ENCODE measurements around the gene SBF2.
"Not testable (repeated sequence)": the region's sequence is repeated elsewhere in the genome, so short reads cannot be mapped to it uniquely, and the experiment has no call there.

Gene SBF2

DNA sequence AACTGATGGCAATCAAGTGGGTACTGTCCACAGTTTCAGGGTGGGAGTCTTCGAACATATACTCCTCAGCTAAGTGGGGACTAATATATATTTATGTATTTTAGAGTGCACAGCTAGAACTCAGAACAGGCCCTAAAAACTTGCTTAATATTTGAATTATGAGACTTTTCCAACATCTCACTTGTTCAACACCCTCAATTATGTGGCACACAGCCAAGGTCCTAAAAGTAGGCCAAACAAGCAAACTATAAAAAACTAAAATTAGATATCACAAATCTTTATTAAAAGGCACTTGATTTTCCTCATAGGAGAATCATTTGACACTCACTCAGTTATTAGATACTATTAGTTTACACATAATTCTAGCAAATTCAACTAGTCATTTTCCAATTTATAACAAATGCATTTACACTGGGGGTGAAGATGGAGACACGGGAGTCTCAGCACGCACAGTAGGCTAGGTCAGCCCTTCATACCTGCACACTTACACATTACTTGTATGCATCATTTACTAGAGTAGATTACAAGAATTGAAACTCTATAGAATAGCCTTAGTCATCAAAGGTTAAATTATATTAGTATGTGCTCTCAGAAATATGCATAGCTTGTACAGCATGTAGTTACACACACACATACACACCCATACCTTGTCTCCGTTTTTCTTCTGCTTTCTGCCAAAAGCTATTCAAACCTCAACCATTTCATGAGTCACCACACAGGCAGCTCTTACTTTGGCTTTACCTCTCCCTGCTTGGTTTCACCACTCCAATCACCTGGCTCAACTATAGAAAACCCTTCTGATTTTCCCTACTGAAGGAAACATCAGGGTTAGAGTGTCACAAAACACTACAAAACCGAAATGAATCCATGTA lies 171.5 kb downstream of the SBF2 start:
- no peak for DNase-seq

DNA sequence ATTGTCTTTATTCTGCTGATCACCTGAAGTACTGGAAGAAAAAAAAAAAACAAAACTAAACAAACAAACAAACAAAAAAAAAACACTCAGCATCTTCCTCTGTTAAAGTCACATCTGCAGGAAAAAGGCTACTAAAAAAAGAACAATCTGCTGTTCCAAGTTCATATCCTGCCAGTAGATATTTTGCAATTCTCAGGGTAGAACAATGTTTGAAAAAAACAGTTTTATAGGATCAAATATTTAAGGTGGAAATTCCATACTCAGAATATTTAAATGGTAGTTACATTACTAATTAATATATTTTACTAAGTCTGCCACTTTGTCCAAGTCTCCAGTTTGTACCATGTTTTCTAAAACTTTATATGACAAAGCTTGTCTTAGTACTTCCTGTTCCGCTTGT lies 175.2 kb downstream of the SBF2 start:
- DNase-seq: no peak

DNA sequence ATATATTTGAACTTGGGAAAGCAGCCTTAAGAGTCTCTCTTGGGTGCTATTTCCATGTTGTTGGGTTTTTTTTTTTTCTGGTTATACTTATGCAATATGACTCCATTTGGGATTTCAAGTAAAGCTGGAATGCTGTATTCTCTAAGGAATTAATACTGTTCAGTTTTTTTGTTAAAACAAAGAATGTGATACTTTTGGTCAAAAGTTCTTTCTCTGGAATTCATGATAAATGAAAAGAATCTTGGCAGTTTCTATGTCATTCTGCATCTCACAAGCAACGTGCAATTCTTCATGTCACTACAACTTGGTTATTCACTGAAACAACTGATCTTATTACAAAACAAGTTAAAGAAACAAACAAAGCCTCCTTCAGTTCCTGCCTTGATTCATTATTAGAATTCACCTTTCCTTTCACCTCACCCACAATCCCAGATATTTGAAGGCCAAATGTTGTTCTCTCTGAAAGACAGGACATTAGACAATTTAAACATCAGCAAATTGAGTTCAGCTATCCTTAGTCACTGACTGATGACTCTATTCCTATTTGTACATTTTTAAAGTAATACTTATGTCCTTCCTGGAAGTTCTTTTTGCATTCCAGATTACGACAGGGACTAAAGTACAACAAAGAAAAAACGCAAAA lies 176.2 kb downstream of the SBF2 start:
- no peak for DNase-seq

DNA sequence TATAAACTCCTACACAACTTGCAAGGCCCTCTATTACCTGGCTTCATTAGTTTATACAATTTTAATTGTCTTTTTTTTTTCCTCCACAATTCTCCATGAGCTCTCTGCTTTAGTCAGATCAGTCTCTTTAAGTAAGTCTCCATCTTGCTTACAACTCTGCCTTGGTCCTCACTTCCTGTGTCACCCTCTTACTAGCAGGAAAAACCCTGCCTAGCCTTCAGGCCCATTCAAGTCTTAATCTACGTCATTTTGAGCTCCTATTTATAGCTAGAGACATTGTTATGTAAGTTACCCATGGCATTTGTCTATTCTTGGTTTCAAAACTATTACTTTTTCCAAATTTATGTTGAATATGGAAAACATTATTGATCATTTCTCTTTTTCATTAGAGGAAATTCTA lies 177.4 kb downstream of the SBF2 start:
- no peak for DNase-seq

DNA sequence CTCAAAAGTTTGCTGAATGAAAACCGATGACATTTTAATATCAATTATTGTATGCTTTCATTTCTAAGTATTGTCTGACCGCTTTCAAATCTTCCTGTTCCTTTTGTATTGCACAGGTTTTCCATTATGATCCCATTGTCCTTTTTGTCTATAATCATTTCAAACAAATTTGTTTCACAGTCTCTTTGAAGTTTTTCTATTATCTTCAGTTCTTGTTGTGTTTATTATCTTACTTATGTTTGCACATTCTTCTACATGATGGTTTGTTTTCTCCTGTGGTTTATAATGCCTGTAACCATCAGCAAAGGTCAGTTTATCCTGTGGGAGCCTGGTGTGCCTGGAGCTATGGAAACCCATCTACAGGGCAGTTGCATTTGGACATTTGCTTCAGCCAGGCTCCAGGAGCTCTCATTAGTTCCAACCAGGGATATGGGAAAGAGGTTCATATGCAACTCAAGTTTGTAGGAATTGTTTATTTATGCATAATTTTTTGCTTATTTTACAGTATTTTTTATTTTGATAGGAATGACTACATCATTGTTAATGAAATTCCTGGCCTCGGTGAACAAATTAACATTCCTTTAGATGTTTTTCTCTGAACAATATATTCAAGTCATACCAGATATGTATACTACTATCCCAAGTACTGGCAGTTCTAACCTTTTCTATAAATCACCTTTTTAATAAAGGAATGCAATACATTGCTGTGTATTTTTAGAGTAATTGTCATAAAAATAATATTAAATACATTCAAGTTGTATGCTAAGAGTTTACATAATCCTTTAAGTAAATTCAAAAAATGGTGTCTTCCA lies 179.2 kb downstream of the SBF2 start:
- no peak for DNase-seq

DNA sequence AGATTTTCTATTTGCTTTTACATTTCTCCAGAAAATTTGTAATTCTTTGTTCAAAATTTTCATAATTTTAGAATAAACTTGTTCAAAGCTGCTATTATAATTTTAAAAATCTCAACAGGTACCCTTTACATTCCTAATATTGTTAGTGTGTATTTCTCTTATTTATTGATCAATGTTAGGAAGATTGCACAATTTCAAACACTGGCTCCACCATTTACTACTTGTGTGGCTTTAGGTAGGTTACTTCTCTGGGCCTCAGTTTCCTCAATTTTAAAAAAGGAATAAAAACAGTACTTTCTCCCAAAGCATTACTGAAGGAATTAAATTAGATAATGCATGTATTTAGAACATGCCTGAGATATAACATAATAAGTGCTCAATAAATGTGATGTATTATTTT lies 180.2 kb downstream of the SBF2 start:
- no peak for DNase-seq

DNA sequence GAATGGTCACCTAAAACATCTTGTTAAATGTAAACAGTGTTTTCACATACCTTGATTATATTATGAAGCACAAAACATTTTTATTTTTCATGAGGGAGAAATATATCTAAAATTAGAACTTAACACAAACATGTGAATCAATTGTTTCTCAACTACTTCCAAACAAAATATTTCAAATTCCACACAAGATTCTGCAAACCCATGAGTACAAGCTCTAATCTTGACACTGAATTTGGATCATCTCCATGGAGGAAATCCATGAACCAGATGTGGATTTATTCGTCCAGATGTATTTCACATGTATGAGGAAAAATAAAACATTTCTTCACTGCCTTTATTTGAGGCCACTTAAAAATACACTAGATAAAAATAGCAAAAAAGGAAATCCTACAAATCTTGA lies 184.2 kb downstream of the SBF2 start:
- DNase-seq: no peak

DNA sequence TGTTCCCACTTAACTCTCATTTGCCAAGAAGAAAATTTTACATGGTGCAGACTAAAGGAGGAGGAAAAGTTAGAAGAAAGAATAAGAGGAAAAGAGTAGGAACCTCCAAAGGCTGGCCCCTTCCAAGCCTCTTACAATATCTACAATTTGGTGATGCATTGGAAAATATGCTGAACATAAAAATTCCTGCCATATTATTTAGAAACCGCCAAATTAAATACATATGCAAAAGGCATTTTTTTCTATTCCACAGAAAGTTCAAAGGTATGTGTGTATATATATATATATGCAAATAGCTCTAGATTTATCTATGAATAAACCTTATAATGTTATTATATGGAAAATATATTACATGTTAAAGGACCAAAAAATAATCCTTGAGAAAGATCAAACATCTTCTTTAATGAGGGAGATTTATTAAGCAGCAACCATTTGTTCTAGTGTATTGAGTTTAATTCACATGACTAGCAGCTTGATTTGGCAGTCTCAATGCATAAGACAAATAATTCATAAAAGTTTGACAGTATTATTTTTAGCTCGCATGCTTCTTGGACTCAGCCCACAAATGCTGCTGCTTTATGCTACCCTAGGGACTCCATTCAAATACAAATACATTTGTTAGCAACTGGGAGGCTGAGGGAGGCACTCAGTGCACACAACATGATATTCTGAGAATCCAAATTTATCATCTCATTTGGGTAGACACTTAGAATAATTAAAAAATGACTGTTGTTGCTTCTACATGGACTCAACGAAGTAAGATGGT lies 184.9 kb downstream of the SBF2 start:
- peak in 2 of 56 donors; percentile 1 to 5 for DNase-seq

DNA sequence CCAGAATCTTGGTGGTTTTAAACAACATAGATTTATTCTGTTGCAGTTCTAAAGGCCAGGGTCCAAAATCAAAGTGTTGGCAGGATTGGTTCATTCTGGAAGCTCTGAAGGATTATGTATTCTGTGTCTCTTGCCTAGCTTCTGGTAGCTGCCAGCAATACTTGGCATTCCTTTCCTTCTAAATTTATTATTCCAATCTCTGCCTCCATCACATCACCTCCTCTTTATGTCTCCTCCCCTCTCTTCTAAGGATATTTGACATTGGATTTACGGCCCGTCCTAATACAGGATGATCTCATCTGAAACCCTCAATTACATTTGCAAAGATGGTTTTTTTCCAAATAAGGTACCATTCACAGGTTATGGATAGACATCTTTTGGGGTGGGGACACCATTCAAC lies 186.5 kb downstream of the SBF2 start:
- no peak for DNase-seq

DNA sequence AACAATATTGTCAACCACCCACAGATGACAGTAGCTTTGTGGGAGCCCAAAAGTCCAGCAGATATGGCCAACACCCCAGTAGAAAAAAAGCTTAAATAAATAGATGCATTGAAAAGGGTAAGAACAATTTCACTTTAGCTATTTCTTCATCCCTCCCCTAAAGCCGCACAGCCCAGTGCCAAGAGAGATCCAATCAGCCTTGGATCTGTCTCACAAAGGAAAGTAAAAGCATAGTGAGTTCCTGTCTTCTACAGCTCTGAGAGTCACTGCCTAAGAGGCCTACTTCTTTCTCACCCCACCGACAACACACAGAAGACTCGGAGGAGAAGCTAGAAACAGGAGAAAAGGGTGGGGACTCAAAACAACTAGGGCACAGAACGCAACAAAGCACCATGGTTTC lies 196.4 kb downstream of the SBF2 start:
- DNase-seq: no peak

DNA sequence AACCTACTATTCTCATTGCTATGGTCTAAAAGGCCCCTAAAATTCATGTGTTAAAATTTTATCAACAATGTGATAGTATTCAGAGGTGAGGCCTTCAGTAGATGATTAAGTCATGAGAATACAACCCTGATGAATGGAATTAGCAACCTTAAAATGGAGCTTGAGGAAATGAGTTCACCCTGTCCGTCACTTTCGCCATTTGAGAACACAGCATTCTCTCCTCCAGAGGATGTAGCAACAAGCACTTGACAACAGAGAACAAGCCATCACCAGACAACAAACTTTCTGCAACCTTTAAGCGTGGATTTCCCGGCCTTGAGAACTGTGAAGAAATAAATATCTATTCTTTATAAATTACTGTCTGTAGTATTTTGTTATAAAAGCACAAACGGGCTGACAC lies 197.0 kb downstream of the SBF2 start:
- no peak for DNase-seq

DNA sequence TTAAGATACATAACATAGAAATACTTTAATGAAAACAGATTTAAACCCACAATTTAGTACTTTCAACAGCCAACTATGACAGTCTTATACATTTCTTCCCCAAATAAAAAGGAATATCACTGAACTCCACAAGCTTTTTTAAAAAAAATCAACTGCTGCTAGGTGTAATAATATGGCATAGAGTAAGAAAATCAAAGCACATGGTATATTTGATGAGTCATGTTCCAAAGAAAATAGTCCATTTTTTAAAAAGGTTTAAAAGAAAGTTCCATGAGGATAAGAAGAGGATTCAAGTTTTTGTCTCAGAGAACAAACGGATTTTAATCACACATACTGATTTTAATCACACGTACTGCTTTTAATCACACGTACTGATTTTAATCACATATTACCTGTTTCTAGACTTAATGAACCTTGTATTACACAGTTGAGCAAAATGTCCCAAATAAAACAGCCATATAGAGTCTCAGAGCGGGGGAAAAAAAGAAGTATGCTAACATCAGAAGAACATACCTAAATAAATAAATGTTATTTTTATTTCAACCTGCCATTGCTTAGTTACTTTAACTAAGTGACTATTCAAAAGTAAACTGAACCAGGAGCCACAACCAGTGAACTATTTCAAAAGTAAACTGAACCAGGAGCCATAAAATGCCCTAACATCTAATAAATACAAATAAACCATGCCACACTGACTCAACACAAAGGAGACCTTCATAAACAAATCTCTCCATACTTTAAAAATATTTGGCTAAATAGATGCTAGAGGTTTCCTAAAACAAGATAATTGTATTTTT lies 198.4 kb downstream of the SBF2 start:
- DNase-seq: no peak

DNA sequence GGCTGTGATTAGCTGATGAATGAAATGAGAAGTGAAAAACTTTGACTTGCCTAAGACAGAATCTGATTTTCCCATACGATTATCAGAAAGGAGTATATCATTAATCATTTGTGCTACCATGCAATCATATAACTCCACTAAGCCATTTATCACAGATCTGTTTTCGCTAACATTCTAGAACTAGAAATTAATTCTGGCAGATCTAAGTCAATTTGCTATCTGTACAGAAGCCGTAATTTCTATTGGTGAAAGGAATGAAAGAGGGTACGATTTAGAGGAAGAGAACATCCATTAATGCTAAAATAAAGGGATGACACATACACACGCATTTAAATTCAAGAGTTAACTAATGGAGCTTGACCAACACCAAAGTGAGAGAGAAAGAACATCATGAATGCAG lies 201.6 kb downstream of the SBF2 start:
- DNase-seq: no peak

DNA sequence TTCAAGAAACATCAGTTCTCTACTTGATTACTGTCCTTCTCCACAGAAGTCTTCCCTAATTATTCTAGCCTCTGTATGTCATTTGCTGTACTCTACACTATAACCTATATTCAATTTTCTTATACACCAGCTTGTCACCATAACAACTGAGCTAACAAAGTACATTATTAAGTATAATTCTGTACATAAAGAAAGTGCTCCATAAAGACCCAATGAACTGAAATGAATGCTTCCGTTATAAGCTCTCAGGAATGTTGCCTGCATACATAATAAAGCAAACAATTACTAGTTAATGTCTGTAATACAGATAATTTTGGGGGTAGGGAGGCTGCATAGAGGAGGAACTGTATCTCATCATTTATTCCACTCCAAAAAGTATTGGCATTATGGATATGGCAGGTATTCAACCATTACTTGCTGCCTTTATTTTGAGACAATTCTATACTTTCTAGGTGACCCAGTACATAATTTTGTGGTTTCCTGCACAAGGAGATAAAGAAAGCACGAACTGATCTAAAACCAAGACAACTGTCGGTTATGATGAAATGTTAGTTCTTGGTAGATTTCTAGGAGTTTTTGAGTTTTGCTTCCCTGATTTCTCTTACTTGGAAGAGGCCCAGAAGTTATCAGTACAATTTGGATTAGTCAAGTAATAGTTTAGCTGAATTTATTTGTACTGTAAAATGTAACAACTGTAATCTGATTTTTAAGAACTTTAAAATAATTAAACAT lies 202.5 kb downstream of the SBF2 start:
- DNase-seq: no peak

DNA sequence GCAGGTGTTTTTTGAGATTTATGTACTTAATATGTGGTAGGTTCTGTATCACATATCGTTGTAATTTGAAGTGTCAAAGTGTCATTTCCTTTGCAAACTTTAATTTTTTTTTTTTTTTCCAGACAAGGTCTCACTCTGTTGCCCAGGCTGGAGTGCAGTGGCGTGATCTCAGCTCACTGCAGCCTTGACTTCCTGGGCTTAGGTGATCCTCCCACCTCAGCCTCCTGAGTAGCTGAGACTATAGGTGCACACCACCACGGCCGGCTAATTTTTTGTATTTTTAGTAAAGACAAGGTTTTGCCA lies 206.1 kb downstream of the SBF2 start:
- DNase-seq: not testable (repeated sequence)

DNA sequence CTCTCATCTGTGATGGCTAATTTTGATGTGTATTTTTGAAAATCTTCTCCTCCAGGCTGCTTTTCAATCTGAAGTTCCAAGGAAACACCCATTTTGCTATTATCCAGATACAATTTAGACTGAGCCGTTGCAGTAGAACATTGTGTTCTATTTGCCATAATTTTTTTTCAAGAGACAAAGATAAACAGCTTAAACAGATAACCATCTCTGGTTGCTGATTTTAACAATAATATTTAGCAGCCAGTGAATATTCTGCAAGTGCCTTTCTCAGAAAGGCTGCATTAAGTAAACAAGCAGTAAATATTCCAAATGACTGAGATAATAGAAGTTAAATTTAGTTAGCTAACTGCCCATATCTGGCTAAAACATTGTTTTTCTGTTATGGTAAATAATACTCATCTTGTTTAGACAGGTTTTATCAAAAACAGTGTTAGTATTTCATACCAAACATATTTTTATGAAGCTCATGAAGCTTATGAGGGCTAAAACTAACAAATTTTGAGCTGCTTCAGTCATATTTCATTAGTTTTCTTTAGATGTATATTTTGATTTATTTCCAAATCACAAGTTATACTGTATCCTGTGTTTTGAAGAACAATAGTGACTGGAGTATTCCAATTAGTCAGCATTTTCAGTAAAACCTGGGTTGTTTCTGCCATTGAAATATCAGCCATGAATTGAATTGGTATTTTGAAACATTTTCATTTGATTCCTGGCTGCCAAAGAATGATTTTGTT lies 206.7 kb downstream of the SBF2 start:
- DNase-seq: no peak

DNA sequence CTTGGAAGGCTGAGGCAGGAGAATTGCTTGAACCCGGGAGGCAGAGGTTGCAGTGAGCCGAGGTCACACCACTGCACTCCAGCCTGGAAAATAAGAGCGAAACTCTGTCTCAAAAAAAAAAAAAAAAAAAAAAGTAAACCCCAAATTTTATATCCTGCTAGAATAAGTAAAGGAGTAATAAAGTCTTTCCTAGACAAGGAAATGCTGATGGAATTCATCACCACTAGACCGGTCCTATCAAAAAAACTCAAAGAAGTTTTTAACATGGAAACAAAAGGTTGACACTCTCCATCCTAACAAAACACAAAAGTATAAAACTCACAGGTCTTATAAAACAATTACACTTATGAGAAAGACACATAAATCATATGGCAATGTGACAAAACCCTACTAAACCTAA lies 213.9 kb downstream of the SBF2 start:
- no peak for DNase-seq

DNA sequence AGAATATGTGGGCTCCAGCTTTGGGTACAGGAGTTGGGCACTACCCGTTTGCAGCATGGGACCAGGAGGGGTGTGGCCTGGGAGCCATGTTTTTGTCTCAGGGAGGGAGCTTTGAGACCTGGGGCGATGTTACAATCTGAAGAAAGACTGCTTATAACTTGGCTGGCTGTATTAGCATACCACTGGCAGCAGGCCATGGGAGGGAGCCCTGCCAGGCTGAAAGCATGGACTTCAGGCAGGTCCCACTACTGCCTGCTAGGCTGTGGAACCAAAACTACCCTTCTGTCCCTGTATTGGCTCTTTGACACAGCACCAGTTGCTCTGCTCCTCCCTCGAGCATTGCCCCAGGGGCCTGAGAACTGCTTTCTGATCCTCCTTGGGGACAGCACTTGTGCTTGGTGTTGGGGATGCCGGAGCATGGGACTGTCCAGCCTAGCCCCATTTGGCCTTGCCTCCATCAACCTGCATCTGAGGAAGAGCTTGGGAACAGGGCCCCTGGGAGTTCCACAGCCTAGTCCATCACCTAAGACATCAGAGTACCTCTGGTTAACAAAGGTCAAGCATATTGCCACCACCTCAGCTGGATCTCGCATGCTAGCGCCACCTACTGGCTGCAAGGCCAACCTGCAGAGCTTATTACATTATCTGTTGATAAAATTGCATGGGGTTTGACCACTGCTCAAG lies 217.4 kb downstream of the SBF2 start:
- peak in 14 of 56 donors; percentile 1 to 18 (median 4) for DNase-seq

DNA sequence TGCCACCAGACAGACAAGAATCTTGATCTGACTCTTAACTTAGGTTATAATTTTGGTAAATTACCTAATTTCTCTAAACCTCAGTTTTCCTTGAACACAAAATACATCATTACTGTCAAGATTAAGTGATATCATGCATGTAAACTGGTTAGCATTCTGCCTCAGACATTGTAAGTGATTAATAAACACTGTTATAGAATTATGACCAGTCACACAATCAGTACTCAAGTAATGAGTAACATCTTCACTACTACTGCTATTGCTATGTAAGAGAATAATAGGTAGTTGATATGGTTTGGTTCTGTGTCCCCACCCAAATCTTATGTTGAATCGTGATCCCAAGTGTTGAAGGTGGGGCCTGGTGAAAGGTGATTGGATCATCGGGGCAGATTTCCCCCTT lies 218.9 kb downstream of the SBF2 start:
- DNase-seq: no peak

All from amygdala (tissue), 56 donors.